ENCODE measurements around the gene TRIM47. TPM values are rescaled to one million over a fixed set of nuclear protein-coding genes. Genes with fewer than 3 reads are reported as not detected.

Gene TRIM47
- total RNA-seq, 1 experiment from 2014 or later, result 6.9 TPM

- Histone ChIP-seq H3K79me2 (ENCODE audit: insufficient read depth, low read length) (no peaks in the 10 kb centered on the region), H3K9me3 (ENCODE audit: control insufficient read depth, low read depth, low read length) (no peaks in the 10 kb centered on the region), H2BK12ac (ENCODE audit: insufficient read length, low read depth, low read length) (no peak overlapping the region), H2BK120ac (ENCODE audit: low read depth, low read length, poor library complexity, severe bottlenecking) (no peak overlapping the region), H4K20me1 (ENCODE audit: control insufficient read depth, insufficient read depth, insufficient read length) (no peaks in the 10 kb centered on the region), H3K9ac (ENCODE audit: extremely low read depth, insufficient read length, low read length) (no peak overlapping the region), H3T11ph (ENCODE audit: low read length) (no peak overlapping the region), H3K23me2 (ENCODE audit: insufficient read length, low read depth, low read length, poor library complexity, severe bottlenecking) (no peaks in the 10 kb centered on the region), H3K14ac (ENCODE audit: insufficient read depth, low read length) (no peak overlapping the region), H3K4me1 (ENCODE audit: insufficient read depth, low read length) (no peaks in the 10 kb centered on the region), H2AK5ac (ENCODE audit: insufficient read length, low read length) (no peak overlapping the region), H3K4ac (ENCODE audit: low read depth, low read length) (no peak overlapping the region), H3K18ac (ENCODE audit: insufficient read length, low read depth, low read length) (no peak overlapping the region), H2BK5ac (ENCODE audit: insufficient read length, low read length) (no peak overlapping the region), H3K27me3 (ENCODE audit: insufficient read depth, low read length) (no peaks in the 10 kb centered on the region), H2BK15ac (ENCODE audit: low read depth, low read length) (no peak overlapping the region), H3K23ac (ENCODE audit: insufficient read length, low read depth, low read length) (no peak overlapping the region), H3K27ac (ENCODE audit: insufficient read length, low read depth, low read length) (no peak overlapping the region), H2BK20ac (ENCODE audit: low read depth, low read length, poor library complexity, severe bottlenecking) (no peak overlapping the region), H2AFZ (ENCODE audit: low read length) (no peak overlapping the region), H3K79me1 (ENCODE audit: insufficient read depth, low read depth, low read length, poor library complexity, severe bottlenecking) (no peaks in the 10 kb centered on the region), H3K56ac (ENCODE audit: insufficient read length, low read depth, low read length) (no peak overlapping the region), H4K8ac (replicated peaks; ENCODE audit: insufficient read length, low read depth, low read length) (no peak overlapping the region), H4K5ac (ENCODE audit: insufficient read length, low read depth, low read length) (no peak overlapping the region), H4K91ac (ENCODE audit: insufficient read length, low read depth, low read length) (no peak overlapping the region), H3K4me2 (ENCODE audit: insufficient read depth, insufficient read length, low read length) (no peak overlapping the region)
- no CpG with 5 or more reads among the region's 2 CpGs for WGBS (ENCODE audit: extremely low coverage, insufficient read length, low lambda C conversion rate)
- no peak for TF ChIP-seq CTCF (conservative IDR thresholded peaks at IDR 0.05)
- H3K9me3 Mint-ChIP-seq, result no peaks in the 10 kb centered on the region; a peak in 1 of 5 replicates
- peaks cover 11% of the 10 kb centered on the region in 2 experiments for H3K4me1 Mint-ChIP-seq
- H3K36me3 Mint-ChIP-seq (ENCODE audit: insufficient read depth in 1 of 3, low read depth in 3 of 3), result peaks cover 7 to 43% (median 41%) of the 10 kb centered on the region in 3 experiments
- H3K27ac Mint-ChIP-seq, result no peak overlapping the region
- DNase-seq, result no peak
- no peak overlapping the region for H3K4me3 Mint-ChIP-seq
- H3K27me3 Mint-ChIP-seq (ENCODE audit: low read depth), result no peaks in the 10 kb centered on the region
These were observed 53.7 kb downstream of the TRIM47 start for GRCh38 chr17:75824666-75825065.

Other genes with a start within 250 kb of the TRIM47 start
- gene SMIM5, start 245.1 kb downstream of the TRIM47 start, total RNA-seq (2021), result 0.20 and 0.24 TPM in 2 replicates
- gene RECQL5, start 211.4 kb downstream of the TRIM47 start, total RNA-seq (2021), result 40.0 and 40.1 TPM in 2 replicates
- gene SAP30BP, start 211.2 kb downstream of the TRIM47 start, total RNA-seq (2021), result 82.6 and 89.7 TPM in 2 replicates
- 3.9 and 5.3 TPM in 2 replicates for gene ITGB4, start 157.1 kb downstream of the TRIM47 start, total RNA-seq (2021)
- 36.7 and 38.4 TPM in 2 replicates for gene GALK1, start 113.4 kb downstream of the TRIM47 start, total RNA-seq (2021)
- gene UNK, start 93.8 kb downstream of the TRIM47 start, total RNA-seq (2021), result 35.6 and 36.4 TPM in 2 replicates
- gene UNC13D, start 34.2 kb downstream of the TRIM47 start, total RNA-seq (2021), result 6.3 and 6.8 TPM in 2 replicates
- 59.2 and 63.2 TPM in 2 replicates for gene WBP2, start 23.2 kb downstream of the TRIM47 start, total RNA-seq (2021)
- 34.1 and 39.6 TPM in 2 replicates for gene TRIM65, start 18.4 kb upstream of the TRIM47 start, total RNA-seq (2021)
- gene MRPL38, start 26.3 kb upstream of the TRIM47 start, total RNA-seq (2021), result 108 and 118 TPM in 2 replicates
- 8.3 and 9.7 TPM in 2 replicates for gene FBF1, start 62.5 kb upstream of the TRIM47 start, total RNA-seq (2021)
- 27.2 and 27.4 TPM in 2 replicates for gene ACOX1, start 100.6 kb upstream of the TRIM47 start, total RNA-seq (2021)
- gene TEN1, start 100.7 kb upstream of the TRIM47 start, total RNA-seq (2021), result 19.3 and 19.9 TPM in 2 replicates
- 11.7 and 14.3 TPM in 2 replicates for gene CDK3, start 122.3 kb upstream of the TRIM47 start, total RNA-seq (2021)
- 0.48 and 0.53 TPM in 2 replicates for gene EVPL, start 148.7 kb upstream of the TRIM47 start, total RNA-seq (2021)
- gene SRP68, start 193.9 kb upstream of the TRIM47 start, total RNA-seq (2021), result 85.1 and 86.1 TPM in 2 replicates
- 0.79 and 0.81 TPM in 2 replicates for gene GALR2, start 196.2 kb upstream of the TRIM47 start, total RNA-seq (2021)
- gene ZACN, start 200.6 kb upstream of the TRIM47 start, total RNA-seq (2021), result 0.09 and 0.31 TPM in 2 replicates
- 160 and 162 TPM in 2 replicates for gene EXOC7, start 225.2 kb upstream of the TRIM47 start, total RNA-seq (2021)

All from H9 (cell line).